WTC11 (cell line): ENCODE measurements around the gene AKAP6. TPM values are rescaled to one million over a fixed set of nuclear protein-coding genes. Genes with fewer than 3 reads are reported as not detected.

Experiments used
- ATAC-seq: fragments of 200-7000 bp; cut with Tn5 transposase; 2 replicates; pipeline ENCODE4 v1.10.0; 2021; ENCODE audit warnings: mild to moderate bottlenecking, moderate library complexity
- Bru-seq: library from RNA; stranded (reverse); fragments of 400-500 nt; gene quantifications from one replicate; lab custom pipeline; 2021; lab: Mats Ljungman, UMichigan
- CTCF ChIA-PET: fragments of 300-600 bp; sonication (Branson Sonifier 250); formaldehyde crosslinking; loops from one replicate; lab custom pipeline; 2021; ENCODE audit warnings: antibody characterized with exemption; lab: Charles Lee
- POLR2A ChIA-PET: fragments of 350-600 bp; sonication (Branson Sonifier 250); formaldehyde crosslinking; loops from one replicate; lab custom pipeline; 2021; ENCODE audit warnings: antibody characterized with exemption; lab: Charles Lee
- DNase-seq: peaks from one replicate; pipeline ENCODE4 v3.0.0; 2021; ENCODE audit warnings: low spot score
- H3K27ac Mint-ChIP-seq: 2 replicates; pipeline ENCODE4 v1.8.0; 2021; ENCODE audit warnings: mixed read lengths
- H3K27me3 Mint-ChIP-seq: 2 replicates; pipeline ENCODE4 v1.8.0; 2021; ENCODE audit warnings: low read depth, mild to moderate bottlenecking, moderate library complexity, mixed read lengths
- H3K36me3 Mint-ChIP-seq: 2 replicates; pipeline ENCODE4 v1.8.0; 2021; ENCODE audit warnings: mixed read lengths
- H3K4me1 Mint-ChIP-seq: 2 replicates; pipeline ENCODE4 v1.8.0; 2022; ENCODE audit warnings: mixed read lengths
- H3K4me3 Mint-ChIP-seq: 2 replicates; pipeline ENCODE4 v1.8.0; 2021; ENCODE audit warnings: mild to moderate bottlenecking, moderate library complexity, mixed read lengths
- H3K9me3 Mint-ChIP-seq: 2 replicates; pipeline ENCODE4 v1.8.0; 2021; ENCODE audit warnings: mixed read lengths
- FOXK1 ChIP-seq: sonication (generic); formaldehyde crosslinking; IDR thresholded peaks from 2 replicates; pipeline ENCODE4 v1.8.0; 2022; ENCODE audit warnings: mild to moderate bottlenecking, moderate library complexity, missing genetic modification reagents
- NFYB ChIP-seq: sonication (generic); formaldehyde crosslinking; conservative IDR thresholded peaks from 2 replicates; pipeline ENCODE4 v1.8.0; 2022; ENCODE audit warnings: low read depth, missing genetic modification reagents
- PREB ChIP-seq: sonication (generic); formaldehyde crosslinking; IDR thresholded peaks from 2 replicates; pipeline ENCODE4 v1.8.1; 2022; ENCODE audit warnings: mild to moderate bottlenecking, missing genetic modification reagents, moderate library complexity, borderline replicate concordance
- PRRX2 ChIP-seq: fragments of 250-450 bp; sonication (Bioruptor Pico); IDR thresholded peaks from 2 replicates; pipeline ENCODE4 v1.8.0; 2021; ENCODE audit warnings: mild to moderate bottlenecking
- RELA ChIP-seq: sonication (generic); formaldehyde crosslinking; IDR thresholded peaks from 2 replicates; pipeline ENCODE4 v1.8.1; 2022; ENCODE audit warnings: missing genetic modification reagents, mild to moderate bottlenecking, borderline replicate concordance
- SOX15 ChIP-seq: fragments of 250-450 bp; sonication (Bioruptor Pico); IDR thresholded peaks from 2 replicates; pipeline ENCODE4 v1.9.0; 2021; ENCODE audit warnings: mild to moderate bottlenecking
- ZNF121 ChIP-seq: sonication (generic); formaldehyde crosslinking; IDR thresholded peaks from 2 replicates; pipeline ENCODE4 v1.8.0; 2023; ENCODE audit warnings: missing genetic modification reagents
- ZNF671 ChIP-seq: fragments of 250-450 bp; sonication (Bioruptor Pico); IDR thresholded peaks from 2 replicates; pipeline ENCODE4 v1.8.0; 2021; ENCODE audit warnings: mild to moderate bottlenecking
- long read RNA-seq, 3 experiments: library from RNA in 1 of 3; library from capped mRNA in 1 of 3; library from polyadenylated mRNA in 1 of 3; unstranded in 2 of 3; stranded (forward) in 1 of 3; transcript quantifications; one replicate each; pipeline ENCODE4 v2.0.0, GENCODE V29; 2021
- total RNA-seq: library from RNA; stranded (reverse); gene quantifications from 3 replicates; pipeline ENCODE4 v1.2.3, GENCODE V29; 2021
- TF ChIP-seq, protein P1 (sequence below): sonication (generic); formaldehyde crosslinking; IDR thresholded peaks from 2 replicates; pipeline ENCODE4 v1.8.0; 2022; ENCODE audit warnings: mild to moderate bottlenecking, missing genetic modification reagents
- TF ChIP-seq, protein P2 (sequence below): fragments of 250-450 bp; sonication (Bioruptor Pico); IDR thresholded peaks from 2 replicates; pipeline ENCODE4 v1.9.0; 2021; ENCODE audit warnings: moderate library complexity, mild to moderate bottlenecking, inconsistent platforms, borderline replicate concordance
- TF ChIP-seq, protein P3 (sequence below): sonication (generic); formaldehyde crosslinking; IDR thresholded peaks from 2 replicates; pipeline ENCODE4 v1.8.0; 2022; ENCODE audit warnings: missing genetic modification reagents
- TF ChIP-seq, protein P4 (sequence below): sonication (generic); formaldehyde crosslinking; conservative IDR thresholded peaks from 2 replicates; pipeline ENCODE4 v1.8.1; 2023; ENCODE audit warnings: mild to moderate bottlenecking, low read depth, missing genetic modification reagents, moderate library complexity
- TF ChIP-seq, protein P5 (sequence below): sonication (generic); formaldehyde crosslinking; IDR thresholded peaks from 2 replicates; pipeline ENCODE4 v1.8.1; 2022; ENCODE audit warnings: low read depth, missing genetic modification reagents, borderline replicate concordance
- TF ChIP-seq, protein P6 (sequence below): sonication (generic); formaldehyde crosslinking; IDR thresholded peaks from 2 replicates; pipeline ENCODE4 v1.8.1; 2022; ENCODE audit warnings: low read depth, mild to moderate bottlenecking, moderate library complexity, missing genetic modification reagents, borderline replicate concordance

Gene AKAP6
- total RNA-seq: 0.63 to 1.4 TPM (median 0.85 TPM) in 3 replicates
- Bru-seq, nascent RNA: percentile 22 among the genes with signal in this experiment
- long read RNA-seq, experiment 1: 0 reads
- long read RNA-seq, experiment 2: 0 reads
- long read RNA-seq, experiment 3: 0 reads

DNA sequence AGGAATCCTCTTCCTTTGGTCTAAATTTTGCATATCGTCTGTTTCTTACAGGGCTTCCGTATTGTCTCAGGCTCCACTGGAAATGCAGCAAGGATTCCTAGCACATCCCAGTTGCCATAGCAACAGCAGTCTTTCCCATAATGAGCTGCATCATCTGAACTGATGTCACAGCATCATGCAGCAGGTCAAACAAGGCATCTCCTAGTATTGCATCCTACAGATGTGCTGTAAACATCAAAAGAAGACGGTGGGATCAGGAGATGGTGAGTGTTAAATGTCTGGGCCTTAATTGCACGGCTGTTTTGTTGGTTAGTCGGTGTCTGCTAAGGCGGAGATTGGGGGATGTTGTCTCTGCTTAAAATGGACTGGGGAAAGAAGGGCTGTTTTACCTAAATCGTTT lies at the start of gene AKAP6:
Gene AKAP6, plus strand, starts transcription at position 153 of the 400 bp plus-strand sequence. CDS start 104,196 bp downstream, outside the sequence.
- Mint-ChIP-seq H3K27ac (no peak within 1 kb of the TSS), H3K4me3 (no peak within 1 kb of the TSS), H3K9me3 (peaks cover 3% of the 10 kb centered on the region), H3K4me1 (peaks cover 5% of the 10 kb centered on the region), H3K27me3 (no peaks in the 10 kb centered on the region; the same call in 1 of the 2 replicates), H3K36me3 (no peaks in the 10 kb centered on the region)
- CTCF ChIA-PET: no interaction called here
- DNase-seq (no peak), ATAC-seq (no peak)
- POLR2A ChIA-PET: no interaction called here
- TF ChIP-seq PREB (CRISPR knock-in tag): no peak
- TF ChIP-seq NFYB (CRISPR knock-in tag): no peak
- TF ChIP-seq, protein P1, sequence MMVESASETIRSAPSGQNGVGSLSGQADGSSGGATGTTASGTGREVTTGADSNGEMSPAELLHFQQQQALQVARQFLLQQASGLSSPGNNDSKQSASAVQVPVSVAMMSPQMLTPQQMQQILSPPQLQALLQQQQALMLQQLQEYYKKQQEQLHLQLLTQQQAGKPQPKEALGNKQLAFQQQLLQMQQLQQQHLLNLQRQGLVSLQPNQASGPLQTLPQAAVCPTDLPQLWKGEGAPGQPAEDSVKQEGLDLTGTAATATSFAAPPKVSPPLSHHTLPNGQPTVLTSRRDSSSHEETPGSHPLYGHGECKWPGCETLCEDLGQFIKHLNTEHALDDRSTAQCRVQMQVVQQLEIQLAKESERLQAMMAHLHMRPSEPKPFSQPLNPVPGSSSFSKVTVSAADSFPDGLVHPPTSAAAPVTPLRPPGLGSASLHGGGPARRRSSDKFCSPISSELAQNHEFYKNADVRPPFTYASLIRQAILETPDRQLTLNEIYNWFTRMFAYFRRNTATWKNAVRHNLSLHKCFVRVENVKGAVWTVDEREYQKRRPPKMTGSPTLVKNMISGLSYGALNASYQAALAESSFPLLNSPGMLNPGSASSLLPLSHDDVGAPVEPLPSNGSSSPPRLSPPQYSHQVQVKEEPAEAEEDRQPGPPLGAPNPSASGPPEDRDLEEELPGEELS (CRISPR knock-in tag): no peak
- TF ChIP-seq, protein P2, sequence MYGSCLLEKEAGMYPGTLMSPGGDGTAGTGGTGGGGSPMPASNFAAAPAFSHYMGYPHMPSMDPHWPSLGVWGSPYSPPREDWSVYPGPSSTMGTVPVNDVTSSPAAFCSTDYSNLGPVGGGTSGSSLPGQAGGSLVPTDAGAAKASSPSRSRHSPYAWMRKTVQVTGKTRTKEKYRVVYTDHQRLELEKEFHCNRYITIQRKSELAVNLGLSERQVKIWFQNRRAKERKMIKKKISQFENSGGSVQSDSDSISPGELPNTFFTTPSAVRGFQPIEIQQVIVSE (CRISPR knock-in tag): no peak
- TF ChIP-seq SOX15 (CRISPR knock-in tag): no peak
- no peak for TF ChIP-seq PRRX2 (CRISPR knock-in tag)
- no peak for TF ChIP-seq ZNF121
- no peak for TF ChIP-seq FOXK1 (CRISPR knock-in tag)
- no peak for TF ChIP-seq ZNF671 (CRISPR knock-in tag)

DNA sequence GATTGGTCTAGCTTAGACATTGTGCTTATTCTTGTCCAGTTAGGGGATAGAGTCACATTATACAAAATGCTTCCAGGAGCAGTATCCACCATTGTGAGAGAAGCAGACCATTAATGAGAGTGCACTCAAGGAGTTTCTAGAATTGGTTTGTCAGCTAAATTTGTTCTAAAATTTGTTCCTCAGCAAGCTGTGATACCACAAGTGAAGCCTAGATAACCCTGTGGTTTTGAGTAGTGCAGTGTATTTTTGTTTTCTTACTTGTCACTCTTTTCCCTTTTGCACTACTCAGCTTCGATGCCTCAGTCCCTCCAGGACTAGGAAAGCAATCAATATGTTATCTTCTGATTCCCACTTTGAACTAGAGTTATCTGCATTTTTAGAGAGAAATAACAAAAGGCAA lies 42.5 kb upstream of the AKAP6 start:
- Mint-ChIP-seq H3K9me3 (peaks cover 65% of the 10 kb centered on the region), H3K4me1 (peaks cover 6% of the 10 kb centered on the region; the same call in 1 of the 2 replicates), H3K4me3 (no peak overlapping the region), H3K27ac (no peak overlapping the region), H3K27me3 (no peaks in the 10 kb centered on the region), H3K36me3 (peaks cover 40% of the 10 kb centered on the region)
- no peak for DNase-seq
- POLR2A ChIA-PET: no interaction called here
- CTCF ChIA-PET: no interaction called here
- TF ChIP-seq, protein P3, sequence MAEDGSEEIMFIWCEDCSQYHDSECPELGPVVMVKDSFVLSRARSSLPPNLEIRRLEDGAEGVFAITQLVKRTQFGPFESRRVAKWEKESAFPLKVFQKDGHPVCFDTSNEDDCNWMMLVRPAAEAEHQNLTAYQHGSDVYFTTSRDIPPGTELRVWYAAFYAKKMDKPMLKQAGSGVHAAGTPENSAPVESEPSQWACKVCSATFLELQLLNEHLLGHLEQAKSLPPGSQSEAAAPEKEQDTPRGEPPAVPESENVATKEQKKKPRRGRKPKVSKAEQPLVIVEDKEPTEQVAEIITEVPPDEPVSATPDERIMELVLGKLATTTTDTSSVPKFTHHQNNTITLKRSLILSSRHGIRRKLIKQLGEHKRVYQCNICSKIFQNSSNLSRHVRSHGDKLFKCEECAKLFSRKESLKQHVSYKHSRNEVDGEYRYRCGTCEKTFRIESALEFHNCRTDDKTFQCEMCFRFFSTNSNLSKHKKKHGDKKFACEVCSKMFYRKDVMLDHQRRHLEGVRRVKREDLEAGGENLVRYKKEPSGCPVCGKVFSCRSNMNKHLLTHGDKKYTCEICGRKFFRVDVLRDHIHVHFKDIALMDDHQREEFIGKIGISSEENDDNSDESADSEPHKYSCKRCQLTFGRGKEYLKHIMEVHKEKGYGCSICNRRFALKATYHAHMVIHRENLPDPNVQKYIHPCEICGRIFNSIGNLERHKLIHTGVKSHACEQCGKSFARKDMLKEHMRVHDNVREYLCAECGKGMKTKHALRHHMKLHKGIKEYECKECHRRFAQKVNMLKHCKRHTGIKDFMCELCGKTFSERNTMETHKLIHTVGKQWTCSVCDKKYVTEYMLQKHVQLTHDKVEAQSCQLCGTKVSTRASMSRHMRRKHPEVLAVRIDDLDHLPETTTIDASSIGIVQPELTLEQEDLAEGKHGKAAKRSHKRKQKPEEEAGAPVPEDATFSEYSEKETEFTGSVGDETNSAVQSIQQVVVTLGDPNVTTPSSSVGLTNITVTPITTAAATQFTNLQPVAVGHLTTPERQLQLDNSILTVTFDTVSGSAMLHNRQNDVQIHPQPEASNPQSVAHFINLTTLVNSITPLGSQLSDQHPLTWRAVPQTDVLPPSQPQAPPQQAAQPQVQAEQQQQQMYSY (CRISPR knock-in tag): no peak
- TF ChIP-seq, protein P4, sequence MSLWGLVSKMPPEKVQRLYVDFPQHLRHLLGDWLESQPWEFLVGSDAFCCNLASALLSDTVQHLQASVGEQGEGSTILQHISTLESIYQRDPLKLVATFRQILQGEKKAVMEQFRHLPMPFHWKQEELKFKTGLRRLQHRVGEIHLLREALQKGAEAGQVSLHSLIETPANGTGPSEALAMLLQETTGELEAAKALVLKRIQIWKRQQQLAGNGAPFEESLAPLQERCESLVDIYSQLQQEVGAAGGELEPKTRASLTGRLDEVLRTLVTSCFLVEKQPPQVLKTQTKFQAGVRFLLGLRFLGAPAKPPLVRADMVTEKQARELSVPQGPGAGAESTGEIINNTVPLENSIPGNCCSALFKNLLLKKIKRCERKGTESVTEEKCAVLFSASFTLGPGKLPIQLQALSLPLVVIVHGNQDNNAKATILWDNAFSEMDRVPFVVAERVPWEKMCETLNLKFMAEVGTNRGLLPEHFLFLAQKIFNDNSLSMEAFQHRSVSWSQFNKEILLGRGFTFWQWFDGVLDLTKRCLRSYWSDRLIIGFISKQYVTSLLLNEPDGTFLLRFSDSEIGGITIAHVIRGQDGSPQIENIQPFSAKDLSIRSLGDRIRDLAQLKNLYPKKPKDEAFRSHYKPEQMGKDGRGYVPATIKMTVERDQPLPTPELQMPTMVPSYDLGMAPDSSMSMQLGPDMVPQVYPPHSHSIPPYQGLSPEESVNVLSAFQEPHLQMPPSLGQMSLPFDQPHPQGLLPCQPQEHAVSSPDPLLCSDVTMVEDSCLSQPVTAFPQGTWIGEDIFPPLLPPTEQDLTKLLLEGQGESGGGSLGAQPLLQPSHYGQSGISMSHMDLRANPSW (CRISPR knock-in tag): no peak
- TF ChIP-seq, protein P5, sequence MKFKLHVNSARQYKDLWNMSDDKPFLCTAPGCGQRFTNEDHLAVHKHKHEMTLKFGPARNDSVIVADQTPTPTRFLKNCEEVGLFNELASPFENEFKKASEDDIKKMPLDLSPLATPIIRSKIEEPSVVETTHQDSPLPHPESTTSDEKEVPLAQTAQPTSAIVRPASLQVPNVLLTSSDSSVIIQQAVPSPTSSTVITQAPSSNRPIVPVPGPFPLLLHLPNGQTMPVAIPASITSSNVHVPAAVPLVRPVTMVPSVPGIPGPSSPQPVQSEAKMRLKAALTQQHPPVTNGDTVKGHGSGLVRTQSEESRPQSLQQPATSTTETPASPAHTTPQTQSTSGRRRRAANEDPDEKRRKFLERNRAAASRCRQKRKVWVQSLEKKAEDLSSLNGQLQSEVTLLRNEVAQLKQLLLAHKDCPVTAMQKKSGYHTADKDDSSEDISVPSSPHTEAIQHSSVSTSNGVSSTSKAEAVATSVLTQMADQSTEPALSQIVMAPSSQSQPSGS (CRISPR knock-in tag): no peak
- TF ChIP-seq RELA (CRISPR knock-in tag): no peak
- TF ChIP-seq, protein P6, sequence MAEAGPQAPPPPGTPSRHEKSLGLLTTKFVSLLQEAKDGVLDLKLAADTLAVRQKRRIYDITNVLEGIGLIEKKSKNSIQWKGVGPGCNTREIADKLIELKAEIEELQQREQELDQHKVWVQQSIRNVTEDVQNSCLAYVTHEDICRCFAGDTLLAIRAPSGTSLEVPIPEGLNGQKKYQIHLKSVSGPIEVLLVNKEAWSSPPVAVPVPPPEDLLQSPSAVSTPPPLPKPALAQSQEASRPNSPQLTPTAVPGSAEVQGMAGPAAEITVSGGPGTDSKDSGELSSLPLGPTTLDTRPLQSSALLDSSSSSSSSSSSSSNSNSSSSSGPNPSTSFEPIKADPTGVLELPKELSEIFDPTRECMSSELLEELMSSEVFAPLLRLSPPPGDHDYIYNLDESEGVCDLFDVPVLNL (CRISPR knock-in tag): no peak
- no peak for ATAC-seq
